ENCODE results near the gene GREM1. TPM values are rescaled to one million over a fixed set of nuclear protein-coding genes. Genes with fewer than 3 reads are reported as not detected.

GREM1 gene
- total and polyA plus RNA-seq, 4 donors = 0.06 to 2.4 (median 1.7) TPM

DNA sequence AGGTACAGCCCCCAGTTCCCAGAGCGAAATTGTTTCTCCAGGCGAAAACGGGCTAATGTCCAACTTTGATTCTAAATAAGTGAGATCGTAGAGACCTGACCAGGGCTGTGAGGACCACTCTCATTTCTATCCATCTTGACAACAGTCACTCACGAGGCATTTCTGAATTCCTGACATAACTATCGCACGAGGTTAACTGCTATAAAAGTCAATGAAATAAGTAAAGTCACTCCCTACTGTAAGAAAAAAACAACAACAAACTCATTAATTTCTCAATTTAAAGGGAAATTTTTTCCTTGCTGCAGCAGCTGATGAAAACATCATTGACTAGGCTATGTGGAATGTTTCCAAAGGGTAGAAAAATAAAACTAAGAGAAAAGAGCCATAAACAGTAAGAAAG, 69.1 kb downstream of the GREM1 start:
- Histone ChIP-seq H3K4me3 (no peak overlapping the region), H3K27ac (ENCODE audit: low read depth in 1 of 2, low read length in 1 of 2) (no peak overlapping the region), H3K9me3 (ENCODE audit: control insufficient read depth in 4 of 4, insufficient read depth in 3 of 4, low read length in 3 of 4) (no peaks in the 10 kb centered on the region), H3K4me1 (ENCODE audit: control insufficient read depth in 5 of 5, insufficient read depth in 5 of 5, low read length in 5 of 5) (no peaks in the 10 kb centered on the region), H3K36me3 (ENCODE audit: control insufficient read depth in 4 of 4, insufficient read depth in 4 of 4, low read length in 4 of 4) (no peaks in the 10 kb centered on the region), H3K27me3 (ENCODE audit: control insufficient read depth in 3 of 3, insufficient read depth in 3 of 3, low read length in 2 of 3) (peaks cover 0 to 2% (median 0%) of the 10 kb centered on the region in 3 donors), H3K9ac (ENCODE audit: insufficient read depth in 1 of 2, low read length in 2 of 2) (no peak overlapping the region)
- TF ChIP-seq, protein P1, sequence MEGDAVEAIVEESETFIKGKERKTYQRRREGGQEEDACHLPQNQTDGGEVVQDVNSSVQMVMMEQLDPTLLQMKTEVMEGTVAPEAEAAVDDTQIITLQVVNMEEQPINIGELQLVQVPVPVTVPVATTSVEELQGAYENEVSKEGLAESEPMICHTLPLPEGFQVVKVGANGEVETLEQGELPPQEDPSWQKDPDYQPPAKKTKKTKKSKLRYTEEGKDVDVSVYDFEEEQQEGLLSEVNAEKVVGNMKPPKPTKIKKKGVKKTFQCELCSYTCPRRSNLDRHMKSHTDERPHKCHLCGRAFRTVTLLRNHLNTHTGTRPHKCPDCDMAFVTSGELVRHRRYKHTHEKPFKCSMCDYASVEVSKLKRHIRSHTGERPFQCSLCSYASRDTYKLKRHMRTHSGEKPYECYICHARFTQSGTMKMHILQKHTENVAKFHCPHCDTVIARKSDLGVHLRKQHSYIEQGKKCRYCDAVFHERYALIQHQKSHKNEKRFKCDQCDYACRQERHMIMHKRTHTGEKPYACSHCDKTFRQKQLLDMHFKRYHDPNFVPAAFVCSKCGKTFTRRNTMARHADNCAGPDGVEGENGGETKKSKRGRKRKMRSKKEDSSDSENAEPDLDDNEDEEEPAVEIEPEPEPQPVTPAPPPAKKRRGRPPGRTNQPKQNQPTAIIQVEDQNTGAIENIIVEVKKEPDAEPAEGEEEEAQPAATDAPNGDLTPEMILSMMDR (IDR thresholded peaks at IDR 0.05; ENCODE audit: control extremely low read depth, extremely low read depth) = no peak
- no peak for DNase-seq
- WGBS, 2 donors = 87 to 92% methylated on average over 7 of the region's 7 CpGs
- ATAC-seq (ENCODE audit: insufficient read depth, low FRiP score) = no peak

DNA sequence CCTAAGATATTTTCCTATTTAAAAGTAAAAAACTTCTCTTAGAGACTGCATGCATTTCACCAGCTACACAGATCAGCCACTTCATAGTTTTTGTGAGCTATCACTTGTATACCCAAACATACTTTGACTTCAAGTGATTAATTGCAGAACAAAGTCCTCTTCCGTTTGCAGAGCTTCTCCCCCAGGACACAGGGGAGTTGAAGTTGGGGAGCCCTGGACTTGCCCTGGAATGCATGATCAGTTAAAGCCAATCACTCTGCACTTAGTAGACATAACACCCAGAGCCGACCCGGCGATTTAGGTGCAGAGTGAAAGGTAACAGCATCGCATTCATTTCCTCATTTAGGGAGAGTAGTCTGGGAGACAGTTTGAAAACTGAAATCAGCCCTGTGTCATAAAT, 70.1 kb downstream of the GREM1 start:
- Histone ChIP-seq H3K4me3 (no peak overlapping the region), H3K9ac (ENCODE audit: insufficient read depth in 1 of 2, low read length in 2 of 2) (no peak overlapping the region), H3K9me3 (ENCODE audit: control insufficient read depth in 4 of 4, insufficient read depth in 3 of 4, low read length in 3 of 4) (no peaks in the 10 kb centered on the region), H3K27ac (ENCODE audit: low read depth in 1 of 2, low read length in 1 of 2) (no peak overlapping the region), H3K27me3 (ENCODE audit: control insufficient read depth in 3 of 3, insufficient read depth in 3 of 3, low read length in 2 of 3) (peaks cover 0 to 2% (median 0%) of the 10 kb centered on the region in 3 donors), H3K36me3 (ENCODE audit: control insufficient read depth in 4 of 4, insufficient read depth in 4 of 4, low read length in 4 of 4) (no peaks in the 10 kb centered on the region), H3K4me1 (ENCODE audit: control insufficient read depth in 5 of 5, insufficient read depth in 5 of 5, low read length in 5 of 5) (no peaks in the 10 kb centered on the region)
- TF ChIP-seq, protein P1 (IDR thresholded peaks at IDR 0.05; ENCODE audit: control extremely low read depth, extremely low read depth) = no peak
- ATAC-seq (ENCODE audit: insufficient read depth, low FRiP score) (no peak), DNase-seq (no peak)
- WGBS, 2 donors = 79 to 84% methylated on average over 5 of the region's 5 CpGs

DNA sequence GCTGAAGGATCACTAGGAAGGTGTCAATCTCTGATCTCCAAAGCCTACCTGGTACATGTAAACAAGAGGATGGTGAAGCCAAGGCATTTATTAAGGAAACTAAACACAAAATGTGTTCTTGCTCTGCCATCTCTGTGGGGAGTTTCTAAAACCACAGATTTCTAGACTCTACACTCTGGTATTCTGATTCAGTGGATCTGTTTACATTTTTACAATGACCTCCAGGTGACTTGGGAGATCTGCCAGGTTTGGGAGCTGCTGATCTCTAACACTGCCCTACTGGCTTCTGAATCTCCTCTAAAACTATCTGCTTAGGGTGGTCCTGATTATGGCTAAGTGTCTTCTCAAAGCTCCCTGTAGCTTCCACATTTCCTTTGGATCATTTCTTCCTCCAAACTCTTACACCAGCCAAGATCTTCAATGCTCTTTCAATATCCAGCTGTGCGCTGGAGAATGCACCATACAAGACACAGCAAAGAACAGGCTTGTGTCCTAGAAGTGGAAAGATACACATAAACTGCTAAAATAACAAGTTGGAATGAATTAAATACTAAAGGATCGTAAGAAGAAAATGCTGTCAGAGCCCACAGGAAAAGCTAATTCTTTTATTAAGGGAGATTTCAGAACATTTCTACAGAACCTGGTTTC, 72.7 kb downstream of the GREM1 start:
- no peak overlapping the region for H3K27ac ChIP-seq (ENCODE audit: low read depth in 1 of 2, low read length in 1 of 2)
- 91 to 97% methylated on average over 2 of the region's 2 CpGs for WGBS, 2 donors

More for the DNA sequence above, 72.7 kb downstream of the GREM1 start:
- no peaks in the 10 kb centered on the region for H3K4me1 ChIP-seq (ENCODE audit: control insufficient read depth in 5 of 5, insufficient read depth in 5 of 5, low read length in 5 of 5)
- no peak overlapping the region for H3K9ac ChIP-seq (ENCODE audit: insufficient read depth in 1 of 2, low read length in 2 of 2)
- TF ChIP-seq, protein P1 (IDR thresholded peaks at IDR 0.05; ENCODE audit: control extremely low read depth, extremely low read depth) = no peak
- H3K9me3 ChIP-seq (ENCODE audit: control insufficient read depth in 4 of 4, insufficient read depth in 3 of 4, low read length in 3 of 4) = no peaks in the 10 kb centered on the region
- ATAC-seq (ENCODE audit: insufficient read depth, low FRiP score) = no peak
- H3K27me3 ChIP-seq (ENCODE audit: control insufficient read depth in 3 of 3, insufficient read depth in 3 of 3, low read length in 2 of 3) = no peaks in the 10 kb centered on the region
- H3K4me3 ChIP-seq = no peak overlapping the region
- DNase-seq = no peak
- H3K36me3 ChIP-seq (ENCODE audit: control insufficient read depth in 4 of 4, insufficient read depth in 4 of 4, low read length in 4 of 4) = peaks cover 0 to 1% (median 0%) of the 10 kb centered on the region in 4 donors

All from lung (tissue), 12 donors.